Astrocyte (in vitro differentiated cells and primary cell): ENCODE measurements around the gene GJD3. TPM values are rescaled to one million over a fixed set of nuclear protein-coding genes. Genes with fewer than 3 reads are reported as not detected.
A peak's percentile ranks its signal among the peaks of the same experiment; 100 is the strongest.

Experiments
- DNase-seq: peaks from one replicate; pipeline ENCODE4 v3.0.0-alpha.2; 2010; ENCODE audit warnings: low read depth
- FAIRE-seq: peaks from 2 replicates; lab custom pipeline; 2011; peaks lifted over from hg19 to GRCh38; lab: Jason Lieb, UNC
- H2AFZ ChIP-seq: 2 replicates; pipeline ENCODE4 v1.6.0; 2012; ENCODE audit warnings: low read depth, low read length, inconsistent platforms
- H3K27ac ChIP-seq: 2 replicates; pipeline ENCODE4 v1.5.1; 2011; ENCODE audit warnings: low read depth, low read length, inconsistent platforms
- H3K27me3 ChIP-seq: 2 replicates; pipeline ENCODE4 v1.6.0; 2011; ENCODE audit warnings: low read length, inconsistent platforms; ENCODE audit not compliant: insufficient read depth
- H3K36me3 ChIP-seq: 2 replicates; pipeline ENCODE4 v1.5.1; 2011; ENCODE audit warnings: low read length, inconsistent platforms; ENCODE audit not compliant: insufficient read depth
- H3K4me1 ChIP-seq: 2 replicates; pipeline ENCODE4 v1.5.1; 2011; ENCODE audit warnings: low read length, inconsistent platforms; ENCODE audit not compliant: insufficient read depth
- H3K4me2 ChIP-seq: 2 replicates; pipeline ENCODE4 v1.6.0; 2012; ENCODE audit warnings: low read length, inconsistent platforms
- H3K4me3 ChIP-seq: 2 replicates; pipeline ENCODE4 v1.5.1; 2011; ENCODE audit warnings: low read depth, mild to moderate bottlenecking, low read length, inconsistent platforms; ENCODE audit not compliant: insufficient read depth
- H3K79me2 ChIP-seq: 2 replicates; pipeline ENCODE4 v1.6.0; 2012; ENCODE audit warnings: mild to moderate bottlenecking, low read length, inconsistent platforms; ENCODE audit not compliant: insufficient read depth
- H3K9ac ChIP-seq: 2 replicates; pipeline ENCODE4 v1.6.0; 2012; ENCODE audit warnings: mild to moderate bottlenecking, low read length, inconsistent platforms
- H3K9me3 ChIP-seq: 2 replicates; pipeline ENCODE4 v1.5.1; 2012; ENCODE audit warnings: low read depth, mild to moderate bottlenecking, low read length, inconsistent platforms; ENCODE audit not compliant: insufficient read depth
- H4K20me1 ChIP-seq: 2 replicates; pipeline ENCODE4 v1.6.0; 2012; ENCODE audit warnings: low read length, inconsistent platforms; ENCODE audit not compliant: insufficient read depth
- H3K27ac Mint-ChIP-seq: one replicate; pipeline ENCODE4 v1.8.0; 2021; ENCODE audit warnings: mild to moderate bottlenecking, mixed read lengths; ENCODE audit not compliant: unreplicated experiment
- H3K27me3 Mint-ChIP-seq: one replicate; pipeline ENCODE4 v1.8.0; 2021; ENCODE audit warnings: low read depth, mixed read lengths; ENCODE audit not compliant: unreplicated experiment
- H3K36me3 Mint-ChIP-seq: one replicate; pipeline ENCODE4 v1.8.0; 2021; ENCODE audit warnings: low read depth, mixed read lengths; ENCODE audit not compliant: unreplicated experiment
- H3K4me1 Mint-ChIP-seq: one replicate; pipeline ENCODE4 v1.8.0; 2021; ENCODE audit warnings: low read depth, mixed read lengths; ENCODE audit not compliant: unreplicated experiment
- H3K4me3 Mint-ChIP-seq: one replicate; pipeline ENCODE4 v1.8.0; 2021; ENCODE audit warnings: mild to moderate bottlenecking, moderate library complexity, mixed read lengths; ENCODE audit not compliant: unreplicated experiment
- H3K9me3 Mint-ChIP-seq: one replicate; pipeline ENCODE4 v1.8.0; 2021; ENCODE audit warnings: mild to moderate bottlenecking, mixed read lengths; ENCODE audit not compliant: unreplicated experiment
- CTCF ChIP-seq: IDR thresholded peaks from 2 replicates; pipeline ENCODE4 v1.5.1; 2011; ENCODE audit warnings: low read depth, mild to moderate bottlenecking, inconsistent platforms, low read length, moderate library complexity; ENCODE audit not compliant: insufficient read depth
- EZH2 ChIP-seq: IDR thresholded peaks from 2 replicates; pipeline ENCODE4 v1.6.1; 2012; ENCODE audit warnings: mild to moderate bottlenecking, low read length, inconsistent platforms; ENCODE audit not compliant: insufficient read depth
- total RNA-seq: library from RNA; stranded (reverse); gene quantifications from 2 replicates; pipeline ENCODE4 v1.2.1, GENCODE V29; 2021

Gene GJD3
- total RNA-seq, 1 donor from 2014 or later = 0.43 TPM

- H3K36me3 ChIP-seq = no peaks in the 10 kb centered on the region
- no peak overlapping the region for H2AFZ ChIP-seq
- H3K4me3 ChIP-seq = no peak overlapping the region
- DNase-seq = no peak
- H3K27ac ChIP-seq = no peak overlapping the region
- H3K27ac Mint-ChIP-seq = peak overlapping the region; percentile 94
- peaks cover 8% of the 10 kb centered on the region for H3K79me2 ChIP-seq
- no peak for FAIRE-seq
- no peaks in the 10 kb centered on the region for H3K27me3 Mint-ChIP-seq
- H3K4me3 Mint-ChIP-seq = peak overlapping the region; percentile 43
- no peak overlapping the region for H3K9ac ChIP-seq
- H3K9me3 Mint-ChIP-seq = no peaks in the 10 kb centered on the region
- peaks cover 3% of the 10 kb centered on the region for H4K20me1 ChIP-seq
- H3K4me1 Mint-ChIP-seq = peaks cover 49% of the 10 kb centered on the region
- TF ChIP-seq CTCF (no peak), EZH2 (no peak)
- peak overlapping the region; percentile 72 for H3K4me2 ChIP-seq
- H3K4me1 ChIP-seq = peaks cover 75% of the 10 kb centered on the region
- peaks cover 2% of the 10 kb centered on the region for H3K36me3 Mint-ChIP-seq
- H3K9me3 ChIP-seq = no peaks in the 10 kb centered on the region
- no peaks in the 10 kb centered on the region for H3K27me3 ChIP-seq
Measured at GRCh38 chr17:40313668-40314583, 50.6 kb downstream of the GJD3 start.

Other genes with a start within 250 kb of the GJD3 start
- 81.9 and 83.3 TPM in 2 replicates for gene MSL1, start 242.8 kb downstream of the GJD3 start, total RNA-seq
- gene CASC3, start 224.2 kb downstream of the GJD3 start, total RNA-seq = 55.0 and 56.1 TPM in 2 replicates
- gene RAPGEFL1, start 187.3 kb downstream of the GJD3 start, total RNA-seq = 6.8 and 7.0 TPM in 2 replicates
- gene WIPF2, start 145.4 kb downstream of the GJD3 start, total RNA-seq = 30.7 and 31.2 TPM in 2 replicates
- 6.4 and 14.4 TPM in 2 replicates for gene CDC6, start 76.9 kb downstream of the GJD3 start, total RNA-seq
- gene RARA, start 55.6 kb downstream of the GJD3 start, total RNA-seq = 37.6 and 38.8 TPM in 2 replicates
- gene TOP2A, start 53.2 kb upstream of the GJD3 start, total RNA-seq = 7.3 and 12.6 TPM in 2 replicates
- gene IGFBP4, start 78.7 kb upstream of the GJD3 start, total RNA-seq = 134 and 142 TPM in 2 replicates
- gene TNS4, start 136.9 kb upstream of the GJD3 start, total RNA-seq = not detected in 2 replicates
- not detected in 2 replicates for gene CCR7, start 200.7 kb upstream of the GJD3 start, total RNA-seq